CD4-positive, alpha-beta T cell (primary cell): ENCODE results near the gene INSL3. TPM values are rescaled to one million over a fixed set of nuclear protein-coding genes. Genes with fewer than 3 reads are reported as not detected.

Source experiments
- ATAC-seq: fragments of 200-7000 bp; cut with Tn5 transposase; one replicate; pipeline ENCODE4 v1.10.0; 2022; ENCODE audit warnings: mild to moderate bottlenecking; ENCODE audit not compliant: poor library complexity
- CTCF ChIA-PET: fragments of 350-600 bp; sonication (Branson Sonifier 250); formaldehyde crosslinking; loops from one replicate; lab custom pipeline; 2021; ENCODE audit warnings: antibody characterized with exemption, inconsistent platforms; lab: Charles Lee
- POLR2A ChIA-PET: fragments of 350-600 bp; sonication (Branson Sonifier 250); formaldehyde crosslinking; loops from one replicate; lab custom pipeline; 2021; ENCODE audit warnings: antibody characterized with exemption, inconsistent platforms; lab: Charles Lee
- DNase-seq, 14 experiments: peaks; one replicate each; pipeline ENCODE4 v3.0.0-alpha.2; 2013 to 2020; ENCODE audit warnings: mixed read lengths in 2 of 14
- H3K27ac ChIP-seq, 2 donors: one replicate each; pipeline versions ENCODE4 v1.5.1 to v1.7.0; 2013; ENCODE audit warnings: low read length in 2 of 2, low read depth in 1 of 2, mild to moderate bottlenecking in 1 of 2
- H3K27me3 ChIP-seq, 2 experiments: 1 replicate in 1 of 2; 2 replicates in 1 of 2; pipeline versions ENCODE4 v1.6.1 to v1.7.0; 2013; ENCODE audit warnings: low read length in 2 of 2, control low read depth in 1 of 2, mild to moderate bottlenecking in 1 of 2, moderate library complexity in 1 of 2; ENCODE audit not compliant: insufficient read depth in 2 of 2, control insufficient read depth in 1 of 2
- H3K36me3 ChIP-seq: one replicate; pipeline ENCODE4 v1.6.1; 2013; ENCODE audit warnings: low read length, control low read depth; ENCODE audit not compliant: insufficient read depth
- H3K4me1 ChIP-seq: one replicate; pipeline ENCODE4 v1.6.1; 2013; ENCODE audit warnings: low read length, control low read depth; ENCODE audit not compliant: insufficient read depth
- H3K4me3 ChIP-seq: one replicate; pipeline ENCODE4 v1.5.1; 2013; ENCODE audit warnings: mild to moderate bottlenecking, low read length, moderate library complexity
- H3K9me3 ChIP-seq, 2 experiments: 1 replicate in 1 of 2; 2 replicates in 1 of 2; pipeline versions ENCODE4 v1.6.1 to v1.7.0; 2013; ENCODE audit warnings: low read length in 2 of 2, mild to moderate bottlenecking in 2 of 2, control low read depth in 1 of 2, moderate library complexity in 1 of 2; ENCODE audit not compliant: control insufficient read depth in 1 of 2, insufficient read depth in 1 of 2
- H3K27ac Mint-ChIP-seq: one replicate; pipeline ENCODE4 v1.8.0; 2020; ENCODE audit warnings: mixed read lengths
- H3K27me3 Mint-ChIP-seq: one replicate; pipeline ENCODE4 v1.8.0; 2021; ENCODE audit warnings: mixed read lengths
- H3K36me3 Mint-ChIP-seq: one replicate; pipeline ENCODE4 v1.8.0; 2021; ENCODE audit warnings: low read depth, mixed read lengths
- H3K4me1 Mint-ChIP-seq: one replicate; pipeline ENCODE4 v1.8.0; 2021; ENCODE audit warnings: low read depth, mixed read lengths
- H3K4me3 Mint-ChIP-seq: one replicate; pipeline ENCODE4 v1.8.0; 2020; ENCODE audit warnings: mild to moderate bottlenecking, mixed read lengths
- H3K9me3 Mint-ChIP-seq: one replicate; pipeline ENCODE4 v1.8.0; 2020; ENCODE audit warnings: mixed read lengths
- intact Hi-C, 2 experiments: fragments of 100-400 bp; cut with DNase I in 1 of 2; cut with micrococcal nuclease in 1 of 2; formaldehyde crosslinking; loops; one replicate each; pipeline versions ENCODE4 v1.15.1 to v1.9.0; 2023 to 2025; cut with DNase I, micrococcal nuclease
- total RNA-seq, 174 experiments: library from RNA in 2 of 174; stranded (reverse) in 2 of 174; gene quantifications; one replicate each; pipeline ENCODE4 v1.2.3 and lab custom pipeline; 2021 to 2026
- TF ChIP-seq, protein P1 (sequence below): fragments of 200-600 bp; IDR thresholded peaks from one replicate; pipeline ENCODE4 v1.8.0; 2022; ENCODE audit warnings: antibody characterized with exemption, mild to moderate bottlenecking

The INSL3 gene
- total RNA-seq, 2 experiments from 2014 or later = 7.2 to 7.6 TPM

DNA sequence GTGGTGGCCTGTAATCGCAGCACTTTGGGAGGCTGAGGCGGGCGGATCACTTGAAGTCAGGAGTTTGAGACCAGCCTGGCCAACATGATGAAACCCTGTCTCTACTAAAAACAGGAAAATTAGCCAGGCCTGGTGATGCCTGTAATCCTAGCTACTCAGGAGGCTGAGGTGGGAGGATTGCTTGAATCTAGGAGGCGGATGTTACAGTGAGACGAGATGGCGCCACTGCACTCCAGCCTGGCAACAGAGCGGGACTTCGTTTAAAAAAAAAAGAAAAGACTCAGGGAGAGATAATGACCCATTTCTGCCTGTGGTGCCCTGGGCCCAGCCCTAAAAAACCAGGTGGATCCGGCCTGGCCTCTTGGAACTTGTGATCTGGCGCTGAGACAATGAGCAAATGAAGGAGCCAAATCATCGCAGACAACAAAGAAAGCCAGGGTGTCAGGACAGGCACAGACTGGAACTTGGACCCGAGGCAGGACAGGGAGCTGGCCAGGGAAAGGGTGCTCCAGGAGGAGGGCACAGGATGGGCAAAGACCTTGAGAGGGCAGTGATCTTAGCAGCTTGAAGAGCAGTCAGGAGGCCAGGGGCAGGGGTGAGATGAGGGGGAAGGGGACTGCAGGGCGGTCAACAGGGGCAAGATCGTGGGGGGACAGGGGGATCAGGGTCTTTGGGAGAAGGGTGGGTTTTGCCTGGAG is 27.4 kb upstream of the INSL3 start:
- peak overlapping the region; percentile 94 for H3K27ac Mint-ChIP-seq
- no peaks in the 10 kb centered on the region for H3K27me3 Mint-ChIP-seq
- Histone ChIP-seq H3K4me1 (peaks cover 75% of the 10 kb centered on the region), H3K9me3 (no peaks in the 10 kb centered on the region), H3K4me3 (no peak overlapping the region), H3K27me3 (no peaks in the 10 kb centered on the region), H3K27ac (peak overlapping the region; percentile 90 to 98), H3K36me3 (peaks cover 8% of the 10 kb centered on the region)
- ATAC-seq (no peak), DNase-seq (no peak)
- intact Hi-C loops = no loop called here
- POLR2A ChIA-PET = interaction anchor here (0.6 to 6.9 kb wide), 12 partner anchors 12 to 433 kb away, joined by 3 to 75 read pairs (median 4); partner anchors contain the start of genes B3GNT3, CCDC124, FCHO1 and JUND
- peak overlapping the region; percentile 99 for H3K4me3 Mint-ChIP-seq
- peaks cover 31% of the 10 kb centered on the region for H3K36me3 Mint-ChIP-seq
- H3K9me3 Mint-ChIP-seq = no peaks in the 10 kb centered on the region
- TF ChIP-seq, protein P1, sequence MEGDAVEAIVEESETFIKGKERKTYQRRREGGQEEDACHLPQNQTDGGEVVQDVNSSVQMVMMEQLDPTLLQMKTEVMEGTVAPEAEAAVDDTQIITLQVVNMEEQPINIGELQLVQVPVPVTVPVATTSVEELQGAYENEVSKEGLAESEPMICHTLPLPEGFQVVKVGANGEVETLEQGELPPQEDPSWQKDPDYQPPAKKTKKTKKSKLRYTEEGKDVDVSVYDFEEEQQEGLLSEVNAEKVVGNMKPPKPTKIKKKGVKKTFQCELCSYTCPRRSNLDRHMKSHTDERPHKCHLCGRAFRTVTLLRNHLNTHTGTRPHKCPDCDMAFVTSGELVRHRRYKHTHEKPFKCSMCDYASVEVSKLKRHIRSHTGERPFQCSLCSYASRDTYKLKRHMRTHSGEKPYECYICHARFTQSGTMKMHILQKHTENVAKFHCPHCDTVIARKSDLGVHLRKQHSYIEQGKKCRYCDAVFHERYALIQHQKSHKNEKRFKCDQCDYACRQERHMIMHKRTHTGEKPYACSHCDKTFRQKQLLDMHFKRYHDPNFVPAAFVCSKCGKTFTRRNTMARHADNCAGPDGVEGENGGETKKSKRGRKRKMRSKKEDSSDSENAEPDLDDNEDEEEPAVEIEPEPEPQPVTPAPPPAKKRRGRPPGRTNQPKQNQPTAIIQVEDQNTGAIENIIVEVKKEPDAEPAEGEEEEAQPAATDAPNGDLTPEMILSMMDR = no peak
- H3K4me1 Mint-ChIP-seq = peaks cover 67% of the 10 kb centered on the region
- CTCF ChIA-PET = interaction anchor here (5.0 kb wide), 1 partner anchor 11 kb away, joined by 37 read pairs; the partner anchor contains the start of gene RPL18A

DNA sequence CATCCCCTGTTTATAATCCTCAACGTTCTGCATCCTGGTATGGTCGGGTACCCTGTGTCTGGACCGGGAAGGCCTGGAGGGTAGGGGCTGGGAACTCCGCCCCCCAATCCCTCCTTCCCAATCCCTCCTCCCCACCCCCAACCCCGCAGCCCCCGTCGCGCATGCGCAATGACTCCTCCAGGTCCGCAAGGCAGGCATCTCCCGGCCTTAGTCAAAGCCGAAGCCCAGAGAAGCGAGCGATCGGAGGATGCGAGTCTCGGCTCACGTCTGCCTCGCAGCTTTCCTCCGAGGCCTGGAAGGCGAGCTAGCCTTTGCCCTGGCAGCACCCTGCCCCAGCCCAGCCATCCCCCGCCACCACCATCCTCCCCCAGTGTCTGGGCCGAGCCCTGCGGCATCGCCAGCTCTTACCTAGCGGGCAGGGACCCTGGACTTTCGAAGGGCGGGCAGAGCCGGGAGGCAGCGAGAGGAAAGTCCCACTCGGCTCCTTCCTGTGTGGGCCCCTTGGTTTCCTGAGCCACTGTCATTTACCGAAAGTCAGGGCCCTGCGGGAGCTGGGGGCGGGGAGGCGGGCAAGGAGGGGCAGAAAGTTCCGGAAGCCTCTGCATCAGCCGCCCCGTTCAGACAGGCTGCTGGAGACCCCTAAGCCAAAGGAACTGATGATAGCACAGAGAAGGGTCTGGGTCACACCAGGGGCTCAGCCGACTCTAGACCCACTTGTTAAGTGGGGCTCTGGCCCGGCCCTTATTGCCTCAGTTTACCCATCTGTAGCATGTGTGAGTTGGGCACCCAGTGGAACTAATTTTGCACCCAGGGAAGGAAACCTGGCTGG is 26.4 kb upstream of the INSL3 start, which contains the start of gene JAK3:
TSS of gene JAK3 (minus strand) at position 445 of the 829 bp plus-strand sequence. CDS start 3,565 bp downstream, outside the sequence.
- Histone ChIP-seq H3K4me3 (peak within 1 kb of the TSS; percentile 65), H3K27ac (peak within 1 kb of the TSS; percentile 90 to 98), H3K36me3 (peaks cover 18% of the 10 kb centered on the region), H3K27me3 (no peaks in the 10 kb centered on the region), H3K9me3 (no peaks in the 10 kb centered on the region), H3K4me1 (peaks cover 85% of the 10 kb centered on the region)
- ChIA-PET CTCF (interaction anchor here (0.7 to 5.0 kb wide), 5 partner anchors 7 to 105 kb away, joined by 3 to 37 read pairs (median 10); partner anchors contain the start of genes CCDC124, RPL18A and SLC5A5), POLR2A (interaction anchor here (0.5 to 6.9 kb wide), 25 partner anchors 10 to 1163 kb away, joined by 3 to 75 read pairs (median 4); partner anchors contain the start of genes B3GNT3, CCDC124, FCHO1 and IL12RB1)
- intact Hi-C loops = no loop called here
- peak; percentile 81 for ATAC-seq
- H3K27ac Mint-ChIP-seq = peak within 1 kb of the TSS; percentile 94
- TF ChIP-seq, protein P1 = no peak
- H3K36me3 Mint-ChIP-seq = peaks cover 40% of the 10 kb centered on the region
- H3K9me3 Mint-ChIP-seq = no peaks in the 10 kb centered on the region
- H3K4me1 Mint-ChIP-seq = peaks cover 72% of the 10 kb centered on the region
- DNase-seq = peak; percentile 67 to 93 (median 83)
- no peaks in the 10 kb centered on the region for H3K27me3 Mint-ChIP-seq
- peak within 1 kb of the TSS; percentile 99 for H3K4me3 Mint-ChIP-seq

DNA sequence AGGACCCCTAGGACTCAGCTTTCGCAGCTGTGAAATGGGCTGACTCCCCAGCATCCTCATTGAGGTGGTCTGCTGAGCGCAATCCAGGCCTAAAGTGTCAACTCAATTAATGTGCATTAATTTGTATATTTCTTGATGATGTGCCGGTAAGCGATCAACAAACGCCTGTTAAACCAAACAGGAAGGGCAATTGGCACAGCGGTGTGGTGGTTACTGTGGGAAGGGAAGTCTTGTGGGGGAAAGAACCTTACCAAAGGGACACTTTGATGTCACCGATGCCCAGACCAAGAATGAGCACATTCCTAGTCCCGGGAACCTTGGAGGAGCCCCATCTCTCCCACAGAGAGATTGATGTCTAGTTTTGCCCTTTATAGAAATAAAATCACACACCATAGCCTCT is 24.8 kb upstream of the INSL3 start:
- Histone ChIP-seq H3K4me1 (peaks cover 90% of the 10 kb centered on the region), H3K27me3 (no peaks in the 10 kb centered on the region), H3K4me3 (peak overlapping the region; percentile 65), H3K27ac (peak overlapping the region; percentile 90 to 98), H3K9me3 (no peaks in the 10 kb centered on the region), H3K36me3 (peaks cover 34% of the 10 kb centered on the region)
- POLR2A ChIA-PET = interaction anchor here (1.2 to 6.9 kb wide), 7 partner anchors 11 to 87 kb away, joined by 4 to 75 read pairs (median 9); partner anchors contain the start of genes CCDC124 and RPL18A
- peaks cover 65% of the 10 kb centered on the region for H3K4me1 Mint-ChIP-seq
- intact Hi-C loops = no loop called here
- peaks cover 55% of the 10 kb centered on the region for H3K36me3 Mint-ChIP-seq
- CTCF ChIA-PET = interaction anchor here (1.0 to 3.6 kb wide), 4 partner anchors 9 to 86 kb away, joined by 4 to 12 read pairs (median 9); partner anchors contain the start of genes CCDC124, RPL18A and SLC5A5
- TF ChIP-seq, protein P1 = no peak
- H3K27ac Mint-ChIP-seq = peak overlapping the region; percentile 94
- ATAC-seq = no peak
- peak overlapping the region; percentile 99 for H3K4me3 Mint-ChIP-seq
- no peaks in the 10 kb centered on the region for H3K27me3 Mint-ChIP-seq
- no peaks in the 10 kb centered on the region for H3K9me3 Mint-ChIP-seq
- peak in 10 of 14 experiments; percentile 17 to 83 (median 33) for DNase-seq
